GM21423 (cell line): ENCODE measurements around the gene COBL.

Experiments used
- ATAC-seq: cut with Tn5 transposase; IDR thresholded peaks from one replicate; pipeline ENCODE4 v1.9.1; 2021; ENCODE audit warnings: mild to moderate bottlenecking, moderate library complexity; ENCODE audit not compliant: unreplicated experiment

COBL gene

GRCh38 chr7:51082096-51082840 is 234.3 kb downstream of the COBL start:
- no peak for ATAC-seq

- ATAC-seq = no peak
These were observed 235.2 kb downstream of the COBL start for GRCh38 chr7:51081270-51081890.

- no peak for ATAC-seq
These were observed 235.9 kb downstream of the COBL start for GRCh38 chr7:51080622-51081269.

- ATAC-seq = no peak
These were observed 236.4 kb downstream of the COBL start for GRCh38 chr7:51080216-51080615.

GRCh38 chr7:51079494-51079893 is 237.1 kb downstream of the COBL start:
- ATAC-seq = no peak

GRCh38 chr7:51078653-51079052 is 238.0 kb downstream of the COBL start:
- no peak for ATAC-seq

GRCh38 chr7:51077987-51078370 is 238.6 kb downstream of the COBL start:
- no peak for ATAC-seq

GRCh38 chr7:51077316-51077986 is 239.2 kb downstream of the COBL start:
- no peak for ATAC-seq

- ATAC-seq = no peak
These were observed 240.7 kb downstream of the COBL start for GRCh38 chr7:51075681-51076580.

- ATAC-seq = no peak
These were observed 243.4 kb downstream of the COBL start for GRCh38 chr7:51073171-51073570.

- no peak for ATAC-seq
These were observed 244.3 kb downstream of the COBL start for GRCh38 chr7:51072281-51072680.

- ATAC-seq = no peak
These were observed 245.2 kb downstream of the COBL start for GRCh38 chr7:51071427-51071826.

- no peak for ATAC-seq
These were observed 246.5 kb downstream of the COBL start for GRCh38 chr7:51070151-51070550.

- ATAC-seq = no peak
These were observed 247.1 kb downstream of the COBL start for GRCh38 chr7:51069411-51070083.

- no peak for ATAC-seq
These were observed 248.2 kb downstream of the COBL start for GRCh38 chr7:51068401-51068800.

GRCh38 chr7:51067757-51068156 is 248.9 kb downstream of the COBL start:
- no peak for ATAC-seq

- no peak for ATAC-seq
These were observed 249.4 kb downstream of the COBL start for GRCh38 chr7:51067258-51067657.

- ATAC-seq = no peak
These were observed 250.2 kb downstream of the COBL start for GRCh38 chr7:51066405-51066882.

GRCh38 chr7:51065766-51066165 is 250.8 kb downstream of the COBL start:
- ATAC-seq = no peak

GRCh38 chr7:51064688-51065087 is 251.9 kb downstream of the COBL start:
- no peak for ATAC-seq
